Adrenal gland (tissue), 5 donors: Measurements from ENCODE around the gene GRIFIN.

ENCODE experiments used
- CTCF ChIP-seq, 6 experiments: fragments of 450-650 bp in 4 of 6; fragments of 200-600 bp in 2 of 6; sonication (generic) in 1 of 6; IDR thresholded peaks; 1 replicate in 5 of 6; 2 replicates in 1 of 6; pipeline versions ENCODE4 v1.5.1 to v1.8.0; 2016 to 2021; ENCODE audit warnings: antibody characterized with exemption in 6 of 6, mild to moderate bottlenecking in 2 of 6, moderate library complexity in 1 of 6
- POLR2A ChIP-seq, 2 donors: fragments of 450-650 bp; IDR thresholded peaks; one replicate each; pipeline ENCODE4 v1.6.1; 2017; ENCODE audit warnings: antibody characterized with exemption in 2 of 2, mild to moderate bottlenecking in 2 of 2, moderate library complexity in 1 of 2
- donor health status: DM: no; HTN: no; CAD: no.

GRCh38 chr7:2511769-2512168, 35.6 kb upstream of the GRIFIN start:
- no peak for TF ChIP-seq CTCF (IDR thresholded peaks at IDR 0.05)
- TF ChIP-seq POLR2A (IDR thresholded peaks at IDR 0.05) = no peak
